Measurements from ENCODE around the gene LKAAEAR1. TPM values are rescaled to one million over a fixed set of nuclear protein-coding genes. Genes with fewer than 3 reads are reported as not detected.

LKAAEAR1 gene
- total RNA-seq, 2 donors from 2014 or later, result 10.2 TPM; not detected in 1

DNA sequence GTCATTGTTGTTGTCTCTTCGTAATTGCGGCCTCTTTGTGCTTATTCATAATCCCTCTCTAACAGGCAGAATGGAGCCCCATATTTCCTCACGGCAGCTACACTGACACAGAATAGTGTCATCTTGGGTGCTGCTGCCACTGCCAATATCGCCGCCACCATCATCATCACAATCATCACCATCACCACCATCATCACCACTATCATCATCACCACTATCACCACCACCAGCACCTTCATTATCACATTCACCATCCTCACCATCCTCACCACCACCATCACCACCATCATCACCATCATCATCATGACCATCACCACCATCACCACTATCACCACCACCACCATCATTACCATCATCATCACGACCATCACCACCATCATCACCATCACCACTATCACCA is 12.3 kb upstream of the LKAAEAR1 start:
- Histone ChIP-seq H3K27me3 (replicated peaks; ENCODE audit: insufficient read depth) (no peaks in the 10 kb centered on the region), H3K27ac (no peak overlapping the region), H3K4me3 (no peak overlapping the region), H3K9me3 (no peaks in the 10 kb centered on the region), H3K36me3 (no peaks in the 10 kb centered on the region), H3K4me1 (replicated peaks) (no peaks in the 10 kb centered on the region)
- no peak for DNase-seq (ENCODE audit: low spot score)
- 86% methylated on average over 6 of the region's 6 CpGs for WGBS
- TF ChIP-seq POLR2AphosphoS5 (IDR thresholded peaks at IDR 0.05) (no peak), POLR2A (IDR thresholded peaks at IDR 0.05) (no peak)
- TF ChIP-seq, protein P1, sequence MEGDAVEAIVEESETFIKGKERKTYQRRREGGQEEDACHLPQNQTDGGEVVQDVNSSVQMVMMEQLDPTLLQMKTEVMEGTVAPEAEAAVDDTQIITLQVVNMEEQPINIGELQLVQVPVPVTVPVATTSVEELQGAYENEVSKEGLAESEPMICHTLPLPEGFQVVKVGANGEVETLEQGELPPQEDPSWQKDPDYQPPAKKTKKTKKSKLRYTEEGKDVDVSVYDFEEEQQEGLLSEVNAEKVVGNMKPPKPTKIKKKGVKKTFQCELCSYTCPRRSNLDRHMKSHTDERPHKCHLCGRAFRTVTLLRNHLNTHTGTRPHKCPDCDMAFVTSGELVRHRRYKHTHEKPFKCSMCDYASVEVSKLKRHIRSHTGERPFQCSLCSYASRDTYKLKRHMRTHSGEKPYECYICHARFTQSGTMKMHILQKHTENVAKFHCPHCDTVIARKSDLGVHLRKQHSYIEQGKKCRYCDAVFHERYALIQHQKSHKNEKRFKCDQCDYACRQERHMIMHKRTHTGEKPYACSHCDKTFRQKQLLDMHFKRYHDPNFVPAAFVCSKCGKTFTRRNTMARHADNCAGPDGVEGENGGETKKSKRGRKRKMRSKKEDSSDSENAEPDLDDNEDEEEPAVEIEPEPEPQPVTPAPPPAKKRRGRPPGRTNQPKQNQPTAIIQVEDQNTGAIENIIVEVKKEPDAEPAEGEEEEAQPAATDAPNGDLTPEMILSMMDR (IDR thresholded peaks at IDR 0.05), result no peak
- intact Hi-C loops (cut with DNase I), result no loop called here

DNA sequence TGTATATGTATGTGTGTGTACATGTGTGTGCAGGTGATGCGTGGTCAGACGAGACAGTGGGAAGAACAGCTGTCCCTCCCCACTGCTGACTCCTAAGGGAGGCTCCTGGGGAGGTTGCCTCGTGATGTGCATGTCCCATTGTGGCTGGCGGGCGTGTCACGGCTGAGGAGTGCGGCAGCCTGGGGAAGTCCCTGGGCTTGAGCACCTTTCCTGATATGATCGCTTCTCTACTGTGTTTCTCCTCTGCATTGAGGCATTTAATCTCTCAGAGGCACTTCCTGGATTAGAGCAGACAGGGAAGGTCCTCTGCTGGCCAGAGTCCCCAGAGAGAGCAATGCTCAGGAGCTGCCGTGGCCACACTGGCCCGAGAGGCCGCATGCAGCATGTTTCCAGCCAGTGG is 11.7 kb upstream of the LKAAEAR1 start:
- no peaks in the 10 kb centered on the region for H3K27me3 ChIP-seq (replicated peaks; ENCODE audit: insufficient read depth)
- WGBS, result 81% methylated on average over 11 of the region's 11 CpGs
- no peak overlapping the region for H3K4me3 ChIP-seq
- no peaks in the 10 kb centered on the region for H3K36me3 ChIP-seq
- intact Hi-C loops (cut with DNase I), result no loop called here
- H3K4me1 ChIP-seq (replicated peaks), result no peaks in the 10 kb centered on the region
- TF ChIP-seq, protein P1 (IDR thresholded peaks at IDR 0.05), result no peak
- no peak for TF ChIP-seq POLR2A (IDR thresholded peaks at IDR 0.05)
- no peak for TF ChIP-seq POLR2AphosphoS5 (IDR thresholded peaks at IDR 0.05)
- H3K27ac ChIP-seq, result no peak overlapping the region
- H3K9me3 ChIP-seq, result no peaks in the 10 kb centered on the region
- no peak for DNase-seq (ENCODE audit: low spot score)

GRCh38 chr20:64095455-64095854 is 11.3 kb upstream of the LKAAEAR1 start:
- Histone ChIP-seq H3K27ac (no peak overlapping the region), H3K4me1 (replicated peaks) (no peaks in the 10 kb centered on the region), H3K36me3 (no peaks in the 10 kb centered on the region), H3K4me3 (no peak overlapping the region), H3K9me3 (no peaks in the 10 kb centered on the region), H3K27me3 (replicated peaks; ENCODE audit: insufficient read depth) (no peaks in the 10 kb centered on the region)
- TF ChIP-seq POLR2A (IDR thresholded peaks at IDR 0.05) (no peak), POLR2AphosphoS5 (IDR thresholded peaks at IDR 0.05) (no peak)
- TF ChIP-seq, protein P1 (IDR thresholded peaks at IDR 0.05), result no peak
- 71% methylated on average over 4 of the region's 4 CpGs for WGBS
- intact Hi-C loops (cut with DNase I), result no loop called here
- no peak for DNase-seq (ENCODE audit: low spot score)

DNA sequence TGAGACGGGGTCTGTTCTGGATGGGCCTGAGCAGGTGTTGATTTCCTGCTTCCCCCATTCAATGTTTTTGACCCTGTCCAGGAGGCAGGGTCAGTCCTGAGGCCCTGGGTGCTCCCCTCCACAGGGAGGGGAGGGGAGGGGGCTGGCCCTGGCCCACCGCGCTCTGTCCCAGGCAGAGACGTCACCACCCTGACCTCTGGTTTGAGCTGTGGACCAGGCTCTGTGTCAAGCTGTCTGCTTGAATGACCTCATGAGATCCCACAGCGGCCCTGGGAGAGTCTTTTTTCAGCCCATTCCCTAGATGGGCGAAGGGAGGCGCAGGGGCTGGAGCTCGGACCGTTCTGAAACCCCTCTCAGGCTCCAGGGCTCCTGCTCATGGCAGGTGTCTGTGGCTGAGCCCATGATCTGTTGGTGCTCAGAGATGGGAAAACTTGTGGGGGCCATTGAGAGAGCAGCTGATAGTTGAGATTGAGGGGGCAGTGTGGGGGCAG is 8.9 kb upstream of the LKAAEAR1 start:
- intact Hi-C loops (cut with DNase I), result no loop called here
- H3K9me3 ChIP-seq, result no peaks in the 10 kb centered on the region
- H3K36me3 ChIP-seq, result no peaks in the 10 kb centered on the region
- WGBS, result 57% methylated on average over 9 of the region's 9 CpGs
- H3K4me1 ChIP-seq (replicated peaks), result no peaks in the 10 kb centered on the region
- no peak for DNase-seq (ENCODE audit: low spot score)
- H3K4me3 ChIP-seq, result no peak overlapping the region
- H3K27ac ChIP-seq, result no peak overlapping the region
- H3K27me3 ChIP-seq (replicated peaks; ENCODE audit: insufficient read depth), result no peaks in the 10 kb centered on the region
- TF ChIP-seq, protein P1 (IDR thresholded peaks at IDR 0.05), result no peak
- TF ChIP-seq POLR2AphosphoS5 (IDR thresholded peaks at IDR 0.05) (no peak), POLR2A (IDR thresholded peaks at IDR 0.05) (no peak)

DNA sequence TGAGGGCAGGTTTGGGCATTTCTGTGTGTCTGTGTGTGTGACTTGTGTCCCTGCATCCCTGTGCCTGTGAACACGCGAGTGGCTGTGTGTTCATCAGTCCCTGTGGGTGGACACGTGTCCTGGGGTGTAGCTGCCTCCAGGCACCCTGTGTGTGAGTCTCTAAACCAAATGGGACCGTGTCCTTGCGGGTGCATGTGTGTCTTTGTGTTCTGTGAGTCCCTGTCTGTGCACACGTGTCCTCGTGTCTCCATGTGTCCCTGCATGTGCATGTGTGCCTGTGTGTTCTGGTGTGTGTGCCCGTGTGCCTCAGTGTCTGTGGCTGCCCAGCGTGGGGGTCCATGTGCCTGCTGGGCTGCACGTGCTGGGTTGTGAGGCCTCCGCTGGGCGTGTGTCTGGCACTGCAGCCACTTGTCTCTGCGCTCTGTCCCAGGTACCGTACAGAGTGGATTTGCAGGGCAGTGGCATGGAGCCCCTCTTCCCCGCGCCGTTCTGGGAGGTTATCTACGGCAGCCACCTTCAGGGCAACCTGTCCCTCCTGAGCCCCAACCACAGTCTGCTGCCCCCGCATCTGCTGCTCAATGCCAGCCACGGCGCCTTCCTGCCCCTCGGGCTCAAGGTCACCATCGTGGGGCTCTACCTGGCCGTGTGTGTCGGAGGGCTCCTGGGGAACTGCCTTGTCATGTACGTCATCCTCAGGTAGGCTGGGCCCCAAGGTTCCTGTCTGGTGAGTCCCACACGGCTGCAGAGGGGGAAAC is 8.2 kb upstream of the LKAAEAR1 start:
- Histone ChIP-seq H3K4me3 (no peak overlapping the region), H3K9me3 (no peaks in the 10 kb centered on the region), H3K36me3 (no peaks in the 10 kb centered on the region), H3K27me3 (replicated peaks; ENCODE audit: insufficient read depth) (no peaks in the 10 kb centered on the region), H3K27ac (no peak overlapping the region), H3K4me1 (replicated peaks) (no peaks in the 10 kb centered on the region)
- 40% methylated on average over 24 of the region's 27 CpGs for WGBS
- TF ChIP-seq, protein P1 (IDR thresholded peaks at IDR 0.05), result no peak
- no peak for TF ChIP-seq POLR2A (IDR thresholded peaks at IDR 0.05)
- no peak for TF ChIP-seq POLR2AphosphoS5 (IDR thresholded peaks at IDR 0.05)
- DNase-seq (ENCODE audit: low spot score), result no peak
- intact Hi-C loops (cut with DNase I), result no loop called here
